Keratinocyte (primary cell): ENCODE results near the gene ALG6. TPM values are rescaled to one million over a fixed set of nuclear protein-coding genes. Genes with fewer than 3 reads are reported as not detected.

Source experiments
- DNase-seq: peaks from one replicate; pipeline ENCODE4 v3.0.0-alpha.2; 2011; ENCODE audit warnings: low read depth, missing footprints, low spot score
- FAIRE-seq: peaks from 2 replicates; lab custom pipeline; 2011; peaks lifted over from hg19 to GRCh38; lab: Jason Lieb, UNC
- H2AFZ ChIP-seq: 2 replicates; pipeline ENCODE4 v1.6.0; 2012; ENCODE audit warnings: low read length, control low read depth, inconsistent platforms; ENCODE audit not compliant: control insufficient read depth
- H3K27ac ChIP-seq: 2 replicates; pipeline ENCODE4 v1.5.1; 2011; ENCODE audit warnings: low read length; ENCODE audit not compliant: control insufficient read depth, insufficient read depth
- H3K27me3 ChIP-seq: 3 replicates; pipeline ENCODE4 v1.6.0; 2011; ENCODE audit warnings: low read length; ENCODE audit not compliant: control insufficient read depth, insufficient read depth; ENCODE audit errors: extremely low read depth
- H3K36me3 ChIP-seq, 2 experiments: 2 replicates in 1 of 2; 3 replicates in 1 of 2; pipeline ENCODE4 v1.5.1; 2011; ENCODE audit warnings: low read length in 2 of 2, mild to moderate bottlenecking in 1 of 2; ENCODE audit not compliant: control insufficient read depth in 2 of 2, insufficient read depth in 2 of 2; ENCODE audit errors: extremely low read depth in 1 of 2
- H3K4me1 ChIP-seq: 3 replicates; pipeline ENCODE4 v1.5.1; 2011; ENCODE audit warnings: low read length; ENCODE audit not compliant: control insufficient read depth, insufficient read depth; ENCODE audit errors: extremely low read depth
- H3K4me2 ChIP-seq: 3 replicates; pipeline ENCODE4 v1.6.0; 2011; ENCODE audit warnings: low read depth, low read length; ENCODE audit not compliant: control insufficient read depth, insufficient read depth; ENCODE audit errors: extremely low read depth
- H3K4me3 ChIP-seq, 3 experiments: fragments of 200-600 bp in 1 of 3; sonication (generic) in 1 of 3; 2 replicates in 2 of 3; 3 replicates in 1 of 3; pipeline ENCODE4 v1.5.1; 2011 to 2016; ENCODE audit warnings: low read length in 3 of 3, mild to moderate bottlenecking in 3 of 3, control low read depth in 2 of 3, inconsistent platforms in 1 of 3, low read depth in 1 of 3, mixed read lengths in 1 of 3, mixed run types in 1 of 3, moderate library complexity in 1 of 3; ENCODE audit not compliant: control insufficient read depth in 2 of 3, insufficient read depth in 2 of 3; ENCODE audit errors: extremely low read depth in 1 of 3
- H3K79me2 ChIP-seq: 2 replicates; pipeline ENCODE4 v1.6.0; 2012; ENCODE audit warnings: low read length; ENCODE audit not compliant: control insufficient read depth, insufficient read depth
- H3K9ac ChIP-seq: 3 replicates; pipeline ENCODE4 v1.6.0; 2011; ENCODE audit warnings: low read length; ENCODE audit not compliant: control insufficient read depth, insufficient read depth; ENCODE audit errors: extremely low read depth
- H3K9me1 ChIP-seq: 3 replicates; pipeline ENCODE4 v1.6.0; 2011; ENCODE audit warnings: low read length; ENCODE audit not compliant: control insufficient read depth, insufficient read depth; ENCODE audit errors: extremely low read depth
- H3K9me3 ChIP-seq: 2 replicates; pipeline ENCODE4 v1.5.1; 2012; ENCODE audit warnings: low read depth, low read length; ENCODE audit not compliant: control insufficient read depth
- H4K20me1 ChIP-seq: 3 replicates; pipeline ENCODE4 v1.6.0; 2011; ENCODE audit warnings: low read length; ENCODE audit not compliant: control insufficient read depth, insufficient read depth; ENCODE audit errors: extremely low read depth
- CTCF ChIP-seq, 3 experiments: IDR thresholded peaks in 1 of 3; conservative IDR thresholded peaks in 1 of 3; optimal IDR thresholded peaks in 1 of 3; 2 replicates in 2 of 3; 3 replicates in 1 of 3; pipeline versions ENCODE3 to v1.5.1; 2011; ENCODE audit warnings: low read length in 3 of 3, mild to moderate bottlenecking in 3 of 3, moderate library complexity in 2 of 3, control low read depth in 1 of 3, inconsistent platforms in 1 of 3; ENCODE audit not compliant: insufficient read depth in 2 of 3; ENCODE audit errors: extremely low read depth in 1 of 3
- EZH2 ChIP-seq: IDR thresholded peaks from one replicate; pipeline ENCODE4 v1.6.1; 2012; ENCODE audit warnings: inconsistent platforms, mild to moderate bottlenecking, low read length, moderate library complexity
- dilution Hi-C: fragments of 300-500 bp; cut with MboI; formaldehyde crosslinking; loops from one replicate; pipeline ENCODE4 v1.7.0; 2020; ENCODE audit warnings: low sequenced_read_pairs; ENCODE audit not compliant: extremely low pct_ligation_motif_present
- polyA plus RNA-seq, 5 experiments: library from polyadenylated mRNA; depleted of rRNA in 3 of 5; stranded (reverse) in 3 of 5; stranded (forward) in 1 of 5; unstranded in 1 of 5; fragments of >200 nt; gene quantifications; 1 replicate in 1 of 5; 2 replicates in 3 of 5; 3 replicates in 1 of 5; pipeline versions ENCODE4 v1.2.1 to v1.2.3, GENCODE V29; 2011 to 2012; ENCODE audit warnings: missing spikeins in 2 of 5, low read depth in 1 of 5, low replicate concordance in 1 of 5

ALG6 gene
- polyA plus RNA-seq, 1 donor (not counting 4 experiments of a cell fraction or from before 2014, with no cell fraction given) = 20.5 TPM

- FAIRE-seq = no peak
- dilution Hi-C loops = no loop called here
Observed at GRCh38 chr1:63381741-63382140, 14.3 kb downstream of the ALG6 start.

GRCh38 chr1:63401945-63402344 lies 34.5 kb downstream of the ALG6 start:
- H3K9me1 ChIP-seq = no peaks in the 10 kb centered on the region
- DNase-seq (no peak), FAIRE-seq (no peak)
- no peak overlapping the region for H3K4me2 ChIP-seq
- no peaks in the 10 kb centered on the region for H4K20me1 ChIP-seq
- H3K27ac ChIP-seq = no peak overlapping the region
- no peaks in the 10 kb centered on the region for H3K36me3 ChIP-seq
- no peak overlapping the region for H2AFZ ChIP-seq
- dilution Hi-C loops = no loop called here
- no peaks in the 10 kb centered on the region for H3K79me2 ChIP-seq
- H3K27me3 ChIP-seq = no peaks in the 10 kb centered on the region
- no peak overlapping the region for H3K4me3 ChIP-seq
- H3K9me3 ChIP-seq = no peaks in the 10 kb centered on the region
- no peak overlapping the region for H3K9ac ChIP-seq
- TF ChIP-seq CTCF (optimal IDR thresholded peaks at IDR 0.05 in 1 of 3, IDR thresholded peaks at IDR 0.05 in 1 of 3, conservative IDR thresholded peaks at IDR 0.05 in 1 of 3; ENCODE audit: extremely low read depth in 1 of 3, insufficient read depth in 2 of 3, low read length in 3 of 3) = no peak
- no peak for TF ChIP-seq EZH2
- no peaks in the 10 kb centered on the region for H3K4me1 ChIP-seq

More at GRCh38 chr1:63381741-63382140, 14.3 kb downstream of the ALG6 start:
- Histone ChIP-seq H3K36me3 (peaks cover 0 to 1% of the 10 kb centered on the region in 2 experiments), H3K27me3 (no peaks in the 10 kb centered on the region), H3K4me3 (no peak overlapping the region), H3K9ac (no peak overlapping the region), H3K9me3 (no peaks in the 10 kb centered on the region), H4K20me1 (no peaks in the 10 kb centered on the region), H2AFZ (no peak overlapping the region), H3K9me1 (no peaks in the 10 kb centered on the region), H3K4me2 (no peak overlapping the region), H3K79me2 (no peaks in the 10 kb centered on the region), H3K4me1 (no peaks in the 10 kb centered on the region), H3K27ac (no peak overlapping the region)
- no peak for TF ChIP-seq EZH2
- no peak for TF ChIP-seq CTCF (optimal IDR thresholded peaks at IDR 0.05 in 1 of 3, IDR thresholded peaks at IDR 0.05 in 1 of 3, conservative IDR thresholded peaks at IDR 0.05 in 1 of 3; ENCODE audit: extremely low read depth in 1 of 3, insufficient read depth in 2 of 3, low read length in 3 of 3)
- DNase-seq = no peak
